DND-41 (cell line): ENCODE measurements around the gene MYOM3.

Experiments
- ATAC-seq: fragments of 200-7000 bp; cut with Tn5 transposase; 3 replicates; pipeline ENCODE4 v1.9.1; 2021; ENCODE audit warnings: low read depth; ENCODE audit not compliant: insufficient read depth
- DNase-seq: peaks from one replicate; pipeline ENCODE4 v3.0.0-alpha.2; 2020
- H2AFZ ChIP-seq: 2 replicates; pipeline ENCODE4 v1.6.0; 2012; ENCODE audit warnings: low read depth, low read length
- H3K27ac ChIP-seq: 2 replicates; pipeline ENCODE4 v1.5.1; 2012; ENCODE audit warnings: low read length, inconsistent platforms
- H3K27me3 ChIP-seq: fragments of 200-600 bp; sonication (generic); 2 replicates; pipeline ENCODE4 v1.6.0; 2012; ENCODE audit warnings: low read length, mild to moderate bottlenecking, inconsistent platforms; ENCODE audit not compliant: insufficient read depth, poor library complexity
- H3K36me3 ChIP-seq: 2 replicates; pipeline ENCODE4 v1.5.1; 2012; ENCODE audit warnings: low read length, inconsistent platforms; ENCODE audit not compliant: insufficient read depth
- H3K4me1 ChIP-seq: 2 replicates; pipeline ENCODE4 v1.5.1; 2012; ENCODE audit warnings: mild to moderate bottlenecking, low read length; ENCODE audit not compliant: insufficient read depth
- H3K4me2 ChIP-seq: 2 replicates; pipeline ENCODE4 v1.6.0; 2012; ENCODE audit warnings: mild to moderate bottlenecking, moderate library complexity, low read length, inconsistent platforms; ENCODE audit not compliant: insufficient read depth
- H3K4me3 ChIP-seq, 2 experiments: fragments of 200-600 bp in 1 of 2; shearing (Covaris generic) in 1 of 2; 2 replicates each; pipeline ENCODE4 v1.5.1; 2012 to 2016; ENCODE audit warnings: inconsistent platforms in 2 of 2, low read length in 2 of 2, mild to moderate bottlenecking in 2 of 2, low read depth in 1 of 2, moderate library complexity in 1 of 2
- H3K79me2 ChIP-seq: 2 replicates; pipeline ENCODE4 v1.6.0; 2012; ENCODE audit warnings: low read length, inconsistent platforms; ENCODE audit not compliant: insufficient read depth
- H3K9ac ChIP-seq: 2 replicates; pipeline ENCODE4 v1.6.0; 2012; ENCODE audit warnings: low read depth, mild to moderate bottlenecking, inconsistent platforms, low read length, moderate library complexity
- H3K9me3 ChIP-seq: 2 replicates; pipeline ENCODE4 v1.5.1; 2012; ENCODE audit warnings: low read length, moderate library complexity, mild to moderate bottlenecking, inconsistent platforms; ENCODE audit not compliant: insufficient read depth, severe bottlenecking
- H4K20me1 ChIP-seq: 2 replicates; pipeline ENCODE4 v1.6.0; 2012; ENCODE audit warnings: low read length; ENCODE audit not compliant: insufficient read depth
- CTCF ChIP-seq: IDR thresholded peaks from 2 replicates; pipeline ENCODE4 v1.5.1; 2012; ENCODE audit warnings: borderline replicate concordance, low read length, moderate library complexity, mild to moderate bottlenecking; ENCODE audit not compliant: poor library complexity, severe bottlenecking; ENCODE audit errors: extremely low read depth
- EZH2 ChIP-seq: IDR thresholded peaks from 3 replicates; pipeline ENCODE4 v1.6.1; 2012; ENCODE audit warnings: borderline replicate concordance, low read depth, mild to moderate bottlenecking, moderate library complexity, low read length, inconsistent platforms; ENCODE audit not compliant: severe bottlenecking

MYOM3 gene

GRCh38 chr1:24142546-24143534 is 30.9 kb upstream of the MYOM3 start, which contains the start of gene IL22RA1:
TSS of gene IL22RA1 (minus strand) at chr1:24143140. CDS start at chr1:24143082, 58 bp downstream.
- TF ChIP-seq EZH2 (no peak), CTCF (no peak)
- H3K27me3 ChIP-seq: peaks cover 25% of the 10 kb centered on the region
- H3K27ac ChIP-seq: no peak within 1 kb of the TSS
- H3K4me1 ChIP-seq: no peaks in the 10 kb centered on the region
- peaks cover 3% of the 10 kb centered on the region; the same call in 1 of the 2 replicates for H4K20me1 ChIP-seq
- H3K4me3 ChIP-seq: no peak within 1 kb of the TSS
- H3K36me3 ChIP-seq: no peaks in the 10 kb centered on the region
- H2AFZ ChIP-seq: no peak within 1 kb of the TSS
- no peaks in the 10 kb centered on the region for H3K79me2 ChIP-seq
- no peak within 1 kb of the TSS for H3K9ac ChIP-seq
- DNase-seq (no peak), ATAC-seq (no peak)
- H3K4me2 ChIP-seq: no peak within 1 kb of the TSS
- H3K9me3 ChIP-seq: no peaks in the 10 kb centered on the region

GRCh38 chr1:24141311-24141997 is 29.5 kb upstream of the MYOM3 start:
- Histone ChIP-seq H3K9me3 (no peaks in the 10 kb centered on the region), H3K4me2 (no peak overlapping the region), H3K27me3 (peaks cover 20% of the 10 kb centered on the region), H2AFZ (no peak overlapping the region), H3K36me3 (no peaks in the 10 kb centered on the region), H4K20me1 (peaks cover 3% of the 10 kb centered on the region; the same call in 1 of the 2 replicates), H3K79me2 (no peaks in the 10 kb centered on the region), H3K4me1 (no peaks in the 10 kb centered on the region), H3K4me3 (no peak overlapping the region), H3K27ac (no peak overlapping the region), H3K9ac (no peak overlapping the region)
- ATAC-seq: no peak
- no peak for DNase-seq
- TF ChIP-seq CTCF (no peak), EZH2 (no peak)

- no peak for DNase-seq
- no peaks in the 10 kb centered on the region for H3K4me1 ChIP-seq
- H3K4me3 ChIP-seq: no peak overlapping the region
- no peaks in the 10 kb centered on the region for H3K9me3 ChIP-seq
- TF ChIP-seq EZH2 (no peak), CTCF (no peak)
- H3K9ac ChIP-seq: no peak overlapping the region
- peaks cover 17% of the 10 kb centered on the region for H3K27me3 ChIP-seq
- H3K4me2 ChIP-seq: no peak overlapping the region
- H3K27ac ChIP-seq: no peak overlapping the region
- ATAC-seq: no peak
- no peak overlapping the region for H2AFZ ChIP-seq
- no peaks in the 10 kb centered on the region for H3K36me3 ChIP-seq
- H3K79me2 ChIP-seq: no peaks in the 10 kb centered on the region
- peaks cover 3% of the 10 kb centered on the region; the same call in 1 of the 2 replicates for H4K20me1 ChIP-seq
Measured at GRCh38 chr1:24140741-24141181, 28.8 kb upstream of the MYOM3 start.
